SH-SY5Y (cell line): ENCODE measurements around the gene MICB.

Experiments used
- GATA2 ChIP-seq: IDR thresholded peaks from 2 replicates; pipeline ENCODE4 v1.6.1; 2011; ENCODE audit warnings: mild to moderate bottlenecking, low read depth, low read length
- GATA3 ChIP-seq: IDR thresholded peaks from 2 replicates; pipeline ENCODE4 v1.6.1; 2011; ENCODE audit warnings: low read depth, mild to moderate bottlenecking, low read length, moderate library complexity

The MICB gene

GRCh38 chr6:31485055-31485454 lies 12.9 kb upstream of the MICB start:
- TF ChIP-seq GATA3 (no peak), GATA2 (no peak)

DNA sequence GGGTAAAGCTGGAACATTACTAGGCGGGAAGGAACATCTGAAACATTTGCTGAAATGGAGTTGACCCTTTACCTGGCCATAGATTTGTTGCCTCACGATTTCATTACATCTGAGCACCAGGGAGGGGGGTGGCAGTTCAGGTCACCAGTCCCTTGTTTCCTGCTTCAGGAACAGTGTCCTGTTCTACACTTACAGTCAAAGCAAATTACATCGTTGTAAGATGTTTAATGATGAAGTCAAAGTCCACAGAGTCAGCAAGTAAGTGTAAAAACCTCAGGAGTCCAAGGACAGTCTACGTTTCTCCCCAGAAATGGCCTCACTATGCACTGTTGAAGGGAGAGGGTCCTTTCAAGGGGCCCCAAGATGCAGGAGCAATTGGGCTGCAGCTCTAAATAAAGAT lies 8.9 kb upstream of the MICB start:
- TF ChIP-seq GATA3, result no peak
- no peak for TF ChIP-seq GATA2

- no peak for TF ChIP-seq GATA3
- TF ChIP-seq GATA2, result no peak
Measured at GRCh38 chr6:31490115-31490873, 7.7 kb upstream of the MICB start.

DNA sequence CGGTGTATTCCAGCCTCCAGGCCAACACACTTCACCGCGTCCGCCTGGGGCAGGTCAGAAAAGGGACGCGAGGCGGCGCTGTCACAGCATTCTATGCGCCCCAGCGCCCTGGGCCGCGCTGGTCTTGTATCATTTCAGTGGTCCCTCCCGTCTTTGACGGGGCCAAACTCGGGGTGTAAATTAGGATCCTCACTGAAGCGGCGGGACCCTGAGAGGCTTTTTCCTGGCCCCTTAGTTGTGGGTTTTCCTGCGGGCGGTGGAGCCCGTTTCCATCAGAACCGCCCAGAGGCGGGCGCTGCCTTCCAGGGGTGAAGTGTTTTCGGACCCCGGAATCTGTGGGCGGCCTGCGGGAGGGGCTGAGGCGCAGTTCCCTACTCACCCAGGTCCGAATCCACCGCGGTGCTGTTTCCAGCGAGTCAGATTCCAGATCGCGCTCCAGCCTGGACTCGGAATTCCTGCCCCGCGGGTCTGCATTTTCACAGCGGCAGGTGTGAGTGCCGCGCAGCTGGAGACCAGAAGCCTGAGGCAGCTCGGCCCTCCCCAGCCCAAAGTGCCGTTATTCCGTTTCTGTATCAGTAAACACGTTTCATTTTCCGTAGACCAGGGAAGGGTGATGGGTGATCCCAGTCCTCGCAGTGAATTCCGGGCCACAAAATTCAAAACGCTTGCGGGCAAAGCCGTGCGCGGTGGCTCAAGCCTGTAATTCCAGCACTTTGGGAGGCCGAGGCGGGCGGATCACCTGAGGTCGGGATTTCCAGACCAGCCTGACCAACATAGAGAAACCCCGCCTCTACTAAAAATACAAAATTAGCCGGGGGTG lies 3.9 kb upstream of the MICB start:
- TF ChIP-seq GATA2, result no peak
- no peak for TF ChIP-seq GATA3

- TF ChIP-seq GATA2, result no peak
- no peak for TF ChIP-seq GATA3
Measured at GRCh38 chr6:31495580-31495979, 2.4 kb upstream of the MICB start.

DNA sequence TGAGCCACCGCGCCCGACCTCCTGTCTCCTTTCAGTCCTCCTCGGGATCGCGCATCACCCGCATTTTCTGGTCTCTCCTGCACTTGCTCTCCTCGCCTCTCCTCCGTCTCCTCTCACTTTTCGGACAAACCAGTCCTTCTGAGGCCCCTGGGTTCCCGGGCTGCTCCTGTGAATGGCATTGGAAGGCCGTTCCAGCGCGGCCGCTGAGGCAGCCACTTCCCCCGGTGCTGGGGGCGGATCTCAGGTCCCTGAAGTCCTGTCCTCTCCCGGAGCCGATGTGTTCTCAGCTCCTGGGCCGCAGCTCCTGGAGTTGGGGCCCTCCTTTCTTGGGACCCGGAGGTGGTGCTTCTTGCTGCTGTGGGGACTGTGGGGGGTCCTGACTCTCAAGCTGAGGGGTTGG lies 803 bp downstream of the MICB start:
- TF ChIP-seq GATA3 (no peak), GATA2 (no peak)

- TF ChIP-seq GATA2 (no peak), GATA3 (no peak)
Measured at GRCh38 chr6:31502586-31502985, 4.6 kb downstream of the MICB start.

DNA sequence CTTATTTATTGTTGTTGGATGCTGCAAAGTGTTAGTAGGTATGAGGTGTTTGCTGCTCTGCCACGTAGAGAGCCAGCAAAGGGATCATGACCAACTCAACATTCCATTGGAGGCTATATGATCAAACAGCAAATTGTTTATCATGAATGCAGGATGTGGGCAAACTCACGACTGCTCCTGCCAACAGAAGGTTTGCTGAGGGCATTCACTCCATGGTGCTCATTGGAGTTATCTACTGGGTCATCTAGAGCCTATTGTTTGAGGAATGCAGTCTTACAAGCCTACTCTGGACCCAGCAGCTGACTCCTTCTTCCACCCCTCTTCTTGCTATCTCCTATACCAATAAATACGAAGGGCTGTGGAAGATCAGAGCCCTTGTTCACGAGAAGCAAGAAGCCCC lies 12.1 kb downstream of the MICB start:
- TF ChIP-seq GATA3 (no peak), GATA2 (no peak)

- TF ChIP-seq GATA2, result no peak
- TF ChIP-seq GATA3, result no peak
Measured at GRCh38 chr6:31513456-31514165, 15.7 kb downstream of the MICB start.

DNA sequence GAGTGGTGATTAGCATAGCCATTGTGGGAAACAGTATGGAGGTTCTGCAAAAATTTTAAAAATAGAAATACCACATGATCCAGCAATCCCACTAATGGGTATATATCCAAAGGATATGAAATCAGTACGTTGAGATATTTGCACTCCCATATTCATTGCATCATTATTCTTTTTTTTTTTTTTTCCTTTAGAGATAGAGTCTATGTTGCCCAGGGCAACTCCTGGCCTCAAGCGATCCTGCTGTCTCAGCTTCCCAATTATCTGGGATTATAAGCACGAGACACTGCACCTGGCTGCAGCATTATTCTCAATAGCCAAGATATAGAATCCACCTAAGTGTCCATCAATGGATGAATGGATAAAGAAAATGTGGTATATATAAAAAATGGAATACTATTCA lies 23.9 kb downstream of the MICB start:
- TF ChIP-seq GATA3, result no peak
- TF ChIP-seq GATA2, result no peak

DNA sequence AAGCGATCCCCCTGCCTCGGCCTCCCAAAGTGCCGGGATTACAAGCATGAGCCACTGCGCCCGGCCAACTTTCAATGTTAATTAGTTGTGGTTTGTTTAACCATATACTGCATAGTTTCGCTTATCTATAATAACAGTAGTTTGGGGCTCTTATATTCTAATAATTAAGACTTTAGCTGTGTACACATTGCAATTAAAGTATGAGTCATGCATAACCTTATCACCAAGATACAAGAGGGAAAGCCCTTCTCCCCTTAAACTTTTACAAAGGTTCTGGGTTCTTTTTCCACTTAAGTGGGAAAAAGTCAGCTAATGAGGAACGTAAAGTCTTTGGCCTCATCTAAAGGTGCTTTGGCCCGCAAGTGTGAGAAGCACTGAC lies 27.6 kb downstream of the MICB start:
- TF ChIP-seq GATA2, result no peak
- no peak for TF ChIP-seq GATA3

- TF ChIP-seq GATA2 (no peak), GATA3 (no peak)
Measured at GRCh38 chr6:31525932-31526591, 28.1 kb downstream of the MICB start.

- no peak for TF ChIP-seq GATA2
- no peak for TF ChIP-seq GATA3
Measured at GRCh38 chr6:31528307-31528777, 30.4 kb downstream of the MICB start.

- TF ChIP-seq GATA3, result no peak
- TF ChIP-seq GATA2, result no peak
Measured at GRCh38 chr6:31528821-31529328, 30.9 kb downstream of the MICB start, which contains the start of gene MCCD1. Gene MCCD1, plus strand, starts transcription at chr6:31528962. Its CDS starts 53 bp downstream, at chr6:31529015.
